AG10803 (cell line): ENCODE data around the gene OS9.
A peak's percentile ranks its signal among the peaks of the same experiment; 100 is the strongest.

Source experiments
- DNase-seq: peaks from one replicate; pipeline ENCODE4 v3.0.0; 2010; ENCODE audit warnings: low read depth
- H3K4me3 ChIP-seq: 2 replicates; pipeline ENCODE4 v1.5.1; 2011; ENCODE audit warnings: mild to moderate bottlenecking, low read length, control low read depth
- CTCF ChIP-seq: conservative IDR thresholded peaks from 2 replicates; pipeline ENCODE4 v1.5.1; 2011; ENCODE audit warnings: mild to moderate bottlenecking, low read length, control low read depth, inconsistent platforms

Gene OS9

GRCh38 chr12:57764662-57765002 lies 70.7 kb downstream of the OS9 start:
- DNase-seq, result no peak
- peak overlapping the region; percentile 33 for H3K4me3 ChIP-seq
- no peak for TF ChIP-seq CTCF

GRCh38 chr12:57765003-57765697 lies 71.2 kb downstream of the OS9 start:
- TF ChIP-seq CTCF, result peak; percentile 33
- peak overlapping the region; percentile 33 for H3K4me3 ChIP-seq
- no peak for DNase-seq

GRCh38 chr12:57765698-57766463 lies 71.9 kb downstream of the OS9 start:
- peak overlapping the region; percentile 36 for H3K4me3 ChIP-seq
- no peak for TF ChIP-seq CTCF
- DNase-seq, result no peak

- no peak for TF ChIP-seq CTCF
- no peak for DNase-seq
- H3K4me3 ChIP-seq, result peak within 1 kb of the TSS; percentile 36
These were observed 72.8 kb downstream of the OS9 start, which contains the start of gene CYP27B1 for GRCh38 chr12:57766464-57767304. Gene CYP27B1, minus strand, starts transcription at chr12:57767078. Its CDS starts 37 bp downstream, at chr12:57767041.

GRCh38 chr12:57767305-57767698 lies 73.4 kb downstream of the OS9 start:
- H3K4me3 ChIP-seq, result no peak overlapping the region
- DNase-seq, result no peak

GRCh38 chr12:57767876-57768275 lies 73.9 kb downstream of the OS9 start:
- no peak overlapping the region for H3K4me3 ChIP-seq
- no peak for DNase-seq
- no peak for TF ChIP-seq CTCF

More at GRCh38 chr12:57767305-57767698, 73.4 kb downstream of the OS9 start:
- TF ChIP-seq CTCF, result no peak
